ENCODE data around the gene MRPS6.

MRPS6 gene

DNA sequence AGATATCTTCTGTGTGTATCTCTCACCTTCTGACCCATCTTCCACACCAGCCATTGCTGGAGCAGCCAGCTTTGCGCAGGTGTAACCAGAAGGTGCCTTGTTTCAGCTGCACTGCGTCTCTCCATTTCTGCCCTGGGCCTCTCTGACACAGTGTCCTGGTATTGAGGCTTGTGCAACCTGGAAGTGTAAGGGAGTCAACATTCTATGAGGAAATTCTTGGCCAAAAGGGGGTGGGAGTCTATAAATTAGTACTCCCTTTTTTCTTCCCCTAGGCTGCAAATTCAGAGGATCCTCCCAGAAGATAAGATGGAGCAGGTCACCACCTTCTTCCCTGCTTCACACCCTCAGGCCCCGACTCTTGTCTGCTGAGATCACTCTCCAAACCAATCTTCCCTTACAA is 109.1 kb downstream of the MRPS6 start:
- DNase-seq = no peak

DNA sequence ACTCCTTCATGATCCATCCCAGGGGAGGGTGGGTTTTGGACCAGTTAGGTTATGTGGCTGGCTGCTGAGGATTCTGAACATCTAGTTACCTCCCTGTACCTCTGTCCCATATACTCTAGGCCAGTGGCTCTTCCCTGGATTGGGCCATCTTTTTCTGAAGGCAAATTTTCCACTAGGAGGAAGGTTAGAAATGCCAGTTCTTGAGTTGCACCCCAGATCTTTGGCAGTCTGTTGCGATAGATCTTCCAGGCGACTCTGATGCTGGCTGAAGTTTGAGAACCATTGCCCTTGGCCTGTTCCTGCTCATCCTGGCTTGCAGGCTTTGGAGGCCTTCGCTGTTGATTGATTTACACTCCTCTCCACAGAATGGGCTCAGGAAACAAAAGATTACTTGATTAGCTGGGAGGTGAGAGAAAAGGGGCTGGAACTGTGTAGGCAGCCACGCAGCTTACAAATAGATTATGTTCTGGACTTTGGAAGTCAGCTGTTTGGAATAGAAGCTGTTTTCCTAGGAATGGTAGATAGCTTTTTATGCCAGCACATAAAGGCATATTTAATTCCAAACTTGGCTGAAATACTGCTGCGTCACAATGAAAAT is 110.1 kb downstream of the MRPS6 start:
- DNase-seq = no peak

GRCh38 chr21:34184232-34184631 is 110.9 kb downstream of the MRPS6 start:
- DNase-seq = no peak

GRCh38 chr21:34185026-34185750 is 111.8 kb downstream of the MRPS6 start:
- DNase-seq = peak; percentile 45

DNA sequence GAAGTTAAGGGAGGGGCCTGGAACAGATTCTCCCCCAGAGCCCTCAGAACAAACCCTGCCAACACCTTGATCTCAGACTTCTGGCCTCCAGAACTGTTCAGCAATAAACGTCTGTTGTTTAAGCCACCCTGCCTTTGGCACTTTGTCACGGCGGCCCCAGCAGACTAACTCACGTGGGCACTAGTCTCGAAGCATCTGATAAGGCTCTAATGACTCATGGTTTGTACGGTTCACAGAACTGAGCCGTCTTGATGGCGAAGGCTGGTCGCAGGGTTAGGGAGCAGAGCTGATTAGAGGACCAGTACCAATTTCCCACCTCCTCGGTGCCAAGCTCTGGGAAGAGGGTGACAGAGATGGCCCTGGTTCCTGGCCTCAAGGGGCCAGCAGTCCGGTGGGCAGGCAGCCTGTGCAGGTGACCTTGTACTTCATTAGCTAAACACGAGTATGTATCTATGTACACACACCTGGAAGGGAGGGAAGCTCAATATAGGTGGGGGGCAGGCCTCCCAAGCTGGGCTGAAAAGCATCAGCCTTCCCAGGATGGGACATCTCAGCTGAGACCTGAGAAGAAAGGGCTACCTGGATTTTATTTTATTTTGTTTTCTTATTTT is 112.8 kb downstream of the MRPS6 start:
- no peak for DNase-seq

- no peak for DNase-seq
These were observed 114.6 kb downstream of the MRPS6 start for GRCh38 chr21:34187935-34188334.

GRCh38 chr21:34189506-34189905 is 116.1 kb downstream of the MRPS6 start:
- no peak for DNase-seq

- no peak for DNase-seq
These were observed 117.4 kb downstream of the MRPS6 start for GRCh38 chr21:34190576-34191321.

DNA sequence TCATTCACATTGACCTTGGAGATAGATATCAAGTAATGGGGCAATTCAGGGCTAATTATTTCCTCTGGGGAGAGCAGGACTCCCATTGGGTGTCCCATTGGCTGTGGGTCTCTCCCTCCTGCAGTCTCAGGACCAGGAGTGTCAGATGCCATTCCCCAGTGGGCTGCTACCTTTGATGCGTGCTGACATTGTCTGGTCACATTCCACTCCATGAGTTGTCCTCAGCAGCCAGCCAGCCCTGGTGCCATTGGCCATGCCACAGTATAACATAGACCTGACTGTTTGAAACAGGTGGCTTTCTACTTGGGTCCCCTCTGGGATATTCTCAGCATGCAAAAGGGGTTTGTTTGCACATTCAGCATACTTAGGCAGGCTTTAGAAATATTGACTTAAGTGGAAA is 118.5 kb downstream of the MRPS6 start:
- DNase-seq = peak; percentile 45

Measured in NCI-H69 (cell line).